ENCODE data around the gene ENOX2.

ENOX2 gene

DNA sequence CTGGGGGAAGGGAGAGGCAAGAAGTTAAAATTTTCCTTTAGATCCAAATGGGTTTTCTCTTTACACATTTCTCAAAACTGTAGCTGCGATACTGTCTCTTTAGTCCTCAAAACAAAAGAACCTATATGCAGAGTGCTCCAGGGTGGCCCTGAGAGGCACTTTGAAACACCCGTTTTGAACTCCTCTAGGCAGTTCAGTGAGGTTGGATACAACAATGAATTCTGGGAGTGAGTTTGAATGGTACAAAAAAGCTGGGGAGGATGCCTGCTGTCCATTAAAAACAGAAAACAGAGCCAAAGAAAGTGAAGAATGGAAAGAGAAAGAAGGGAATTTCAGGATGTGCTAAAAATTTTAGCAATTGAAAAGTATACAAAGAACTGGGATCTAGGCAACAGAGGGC is 23.1 kb downstream of the ENOX2 start:
- DNase-seq (ENCODE audit: insufficient read length, low spot score) (no peak), FAIRE-seq (no peak)
- no peak for TF ChIP-seq CTCF (IDR thresholded peaks at IDR 0.05; ENCODE audit: insufficient read depth, missing control alignments)

- FAIRE-seq = no peak
- no peak for DNase-seq (ENCODE audit: insufficient read length, low spot score)
- TF ChIP-seq CTCF (IDR thresholded peaks at IDR 0.05; ENCODE audit: insufficient read depth, missing control alignments) = no peak
Observed at GRCh38 chrX:130878350-130879341, 24.4 kb downstream of the ENOX2 start.

DNA sequence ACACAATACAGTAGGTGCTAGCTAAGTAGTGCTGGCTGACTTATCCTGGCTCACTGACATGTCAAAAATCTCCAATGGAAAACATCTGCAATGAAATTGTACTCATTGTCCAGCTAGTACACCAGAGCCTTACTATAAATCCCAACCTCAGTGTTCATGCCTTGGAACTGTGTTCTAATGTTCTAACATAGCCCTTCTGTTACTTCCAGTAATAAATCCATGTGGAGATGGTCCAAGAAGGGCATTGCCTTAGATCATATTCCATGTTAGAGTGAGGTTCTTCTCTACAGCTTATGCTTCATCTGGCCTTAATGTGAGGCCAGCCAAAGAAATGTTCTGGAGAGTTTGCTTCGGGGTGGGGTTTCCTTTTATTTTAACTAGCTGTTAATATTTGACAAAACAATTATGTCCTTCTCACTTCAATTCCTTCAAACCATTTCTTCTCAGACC is 25.1 kb downstream of the ENOX2 start:
- FAIRE-seq (no peak), DNase-seq (ENCODE audit: insufficient read length, low spot score) (no peak)
- no peak for TF ChIP-seq CTCF (IDR thresholded peaks at IDR 0.05; ENCODE audit: insufficient read depth, missing control alignments)

DNA sequence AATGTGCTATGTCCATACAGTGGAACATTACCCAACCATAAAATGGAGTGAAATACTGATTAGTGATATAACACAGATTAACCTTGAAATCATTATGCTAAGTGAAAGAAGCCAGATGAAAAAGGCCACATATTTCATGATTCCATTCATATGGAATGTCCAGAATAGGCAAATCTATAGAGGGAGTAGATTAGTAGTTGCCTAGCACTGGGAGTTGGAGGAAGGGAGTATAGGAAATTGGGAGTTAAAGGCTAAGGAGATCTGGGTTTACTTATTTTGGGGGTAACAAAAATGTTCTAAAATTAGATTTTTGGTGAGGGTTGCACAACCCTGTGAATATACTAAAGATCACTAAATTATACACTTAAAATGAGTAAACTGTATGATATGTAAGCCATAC is 26.8 kb downstream of the ENOX2 start:
- no peak for FAIRE-seq
- no peak for TF ChIP-seq CTCF (IDR thresholded peaks at IDR 0.05; ENCODE audit: insufficient read depth, missing control alignments)

GRCh38 chrX:130874751-130875150 is 28.3 kb downstream of the ENOX2 start:
- DNase-seq (ENCODE audit: insufficient read length, low spot score) (no peak), FAIRE-seq (no peak)
- no peak for TF ChIP-seq CTCF (IDR thresholded peaks at IDR 0.05; ENCODE audit: insufficient read depth, missing control alignments)

More for the DNA sequence above, 26.8 kb downstream of the ENOX2 start:
- DNase-seq (ENCODE audit: insufficient read length, low spot score) = no peak

DNA sequence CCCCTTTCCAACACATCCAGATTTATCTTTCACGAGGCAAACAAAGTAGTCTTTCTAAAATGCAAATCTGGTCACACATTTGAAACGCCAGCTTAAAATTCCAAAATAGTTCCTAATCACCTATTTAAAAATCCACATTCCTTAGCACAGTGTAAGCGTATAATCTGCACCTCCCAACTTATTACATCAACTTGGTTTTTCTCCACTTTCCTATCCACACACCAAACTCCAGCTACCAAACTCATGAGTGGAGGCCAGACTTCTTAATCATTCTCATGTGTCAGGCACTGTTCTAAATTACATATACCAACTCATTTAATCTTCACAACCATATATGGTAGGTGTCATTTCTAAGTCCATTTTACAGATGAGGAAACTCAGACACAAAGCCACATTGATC is 33.8 kb downstream of the ENOX2 start:
- no peak for DNase-seq (ENCODE audit: insufficient read length, low spot score)
- FAIRE-seq = no peak
- no peak for TF ChIP-seq CTCF (IDR thresholded peaks at IDR 0.05; ENCODE audit: insufficient read depth, missing control alignments)

- DNase-seq (ENCODE audit: insufficient read length, low spot score) (no peak), FAIRE-seq (no peak)
- TF ChIP-seq CTCF (IDR thresholded peaks at IDR 0.05; ENCODE audit: insufficient read depth, missing control alignments) = no peak
Observed at GRCh38 chrX:130861462-130861861, 41.5 kb downstream of the ENOX2 start.
